WERI-Rb-1 (cell line): ENCODE results near the gene CST11.

Source experiments
- DNase-seq: peaks from one replicate; pipeline ENCODE4 v3.0.0-alpha.2; 2020
- H3K27ac ChIP-seq: fragments of 250-450 bp; sonication (Bioruptor Pico); 2 replicates; pipeline ENCODE4 v1.5.1; 2020; ENCODE audit warnings: mild to moderate bottlenecking, moderate library complexity
- H3K27me3 ChIP-seq: fragments of 250-450 bp; sonication (Bioruptor Pico); 2 replicates; pipeline ENCODE4 v1.5.1; 2021; ENCODE audit warnings: mild to moderate bottlenecking, low read depth, moderate library complexity; ENCODE audit not compliant: insufficient read depth, severe bottlenecking
- H3K36me3 ChIP-seq: fragments of 250-450 bp; sonication (Bioruptor Pico); 2 replicates; pipeline ENCODE4 v1.5.1; 2020; ENCODE audit warnings: mild to moderate bottlenecking, moderate library complexity
- H3K4me3 ChIP-seq: 2 replicates; pipeline ENCODE4 v1.5.1; 2011; ENCODE audit warnings: low read depth, mild to moderate bottlenecking, control low read depth, low read length
- H3K9me3 ChIP-seq: fragments of 250-450 bp; sonication (Bioruptor Pico); 2 replicates; pipeline ENCODE4 v1.5.1; 2021; ENCODE audit warnings: mild to moderate bottlenecking, moderate library complexity; ENCODE audit not compliant: severe bottlenecking
- TF ChIP-seq, protein P1 (sequence below): IDR thresholded peaks from 2 replicates; pipeline ENCODE4 v1.5.1; 2011; ENCODE audit warnings: low read depth, mild to moderate bottlenecking, control low read depth, inconsistent platforms, low read length

The CST11 gene

DNA sequence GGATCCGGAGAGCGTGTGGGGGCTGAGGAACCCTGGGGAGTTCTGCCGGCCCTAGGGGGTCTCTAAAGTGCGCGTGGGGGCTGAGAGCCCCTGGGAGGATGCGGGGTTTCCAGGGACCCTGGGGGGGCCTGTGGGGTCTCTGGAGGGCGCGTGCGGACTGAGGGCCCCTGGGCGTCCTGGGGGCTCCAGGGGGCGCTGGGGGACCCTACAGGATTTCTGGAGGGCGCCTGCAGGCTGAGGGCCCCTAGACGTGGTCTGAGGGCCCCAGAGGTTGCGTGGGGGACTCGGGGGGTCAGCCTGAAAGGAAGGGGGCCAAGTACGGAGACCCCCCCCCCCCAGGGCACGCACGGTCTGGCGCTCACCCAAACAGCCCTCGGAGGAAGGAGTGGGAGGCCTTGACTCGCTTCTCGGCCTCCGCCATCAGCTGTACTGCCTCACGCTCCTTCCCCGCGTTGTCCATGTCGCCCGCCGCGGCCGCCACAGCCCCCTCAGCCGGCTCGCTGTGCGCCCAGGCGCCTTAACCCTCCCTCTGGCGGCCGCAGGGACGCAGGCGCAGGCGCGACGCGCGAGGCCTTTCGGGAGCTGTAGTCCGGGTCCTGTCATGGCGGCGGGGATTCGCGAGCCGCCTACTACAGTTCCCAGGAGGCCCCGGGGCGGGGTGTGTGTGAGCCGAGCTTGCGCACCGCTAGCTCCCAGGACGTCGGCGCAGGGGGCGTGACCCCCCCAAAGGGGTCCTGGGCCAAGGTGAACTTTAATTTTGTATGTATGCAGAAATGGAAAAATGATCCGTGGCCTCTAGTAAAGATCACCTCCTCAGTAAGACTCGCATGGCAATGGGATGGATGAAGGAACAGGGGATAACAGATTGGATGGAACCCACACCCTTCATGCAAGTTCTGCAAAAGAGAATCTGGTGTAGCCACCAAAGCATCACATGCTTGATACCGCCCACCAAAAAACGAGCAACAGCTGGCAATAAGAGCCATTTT lies 31.4 kb downstream of the CST11 start, which contains the start of gene NAPB:
TSS of gene NAPB (minus strand) at position 546 of the 989 bp plus-strand sequence. CDS start at position 460, 86 bp downstream.
- Histone ChIP-seq H3K27me3 (no peaks in the 10 kb centered on the region), H3K4me3 (peak within 1 kb of the TSS; percentile 83), H3K27ac (peak within 1 kb of the TSS; percentile 86), H3K9me3 (no peaks in the 10 kb centered on the region), H3K36me3 (no peaks in the 10 kb centered on the region)
- DNase-seq, result peak; percentile 95
- TF ChIP-seq, protein P1, sequence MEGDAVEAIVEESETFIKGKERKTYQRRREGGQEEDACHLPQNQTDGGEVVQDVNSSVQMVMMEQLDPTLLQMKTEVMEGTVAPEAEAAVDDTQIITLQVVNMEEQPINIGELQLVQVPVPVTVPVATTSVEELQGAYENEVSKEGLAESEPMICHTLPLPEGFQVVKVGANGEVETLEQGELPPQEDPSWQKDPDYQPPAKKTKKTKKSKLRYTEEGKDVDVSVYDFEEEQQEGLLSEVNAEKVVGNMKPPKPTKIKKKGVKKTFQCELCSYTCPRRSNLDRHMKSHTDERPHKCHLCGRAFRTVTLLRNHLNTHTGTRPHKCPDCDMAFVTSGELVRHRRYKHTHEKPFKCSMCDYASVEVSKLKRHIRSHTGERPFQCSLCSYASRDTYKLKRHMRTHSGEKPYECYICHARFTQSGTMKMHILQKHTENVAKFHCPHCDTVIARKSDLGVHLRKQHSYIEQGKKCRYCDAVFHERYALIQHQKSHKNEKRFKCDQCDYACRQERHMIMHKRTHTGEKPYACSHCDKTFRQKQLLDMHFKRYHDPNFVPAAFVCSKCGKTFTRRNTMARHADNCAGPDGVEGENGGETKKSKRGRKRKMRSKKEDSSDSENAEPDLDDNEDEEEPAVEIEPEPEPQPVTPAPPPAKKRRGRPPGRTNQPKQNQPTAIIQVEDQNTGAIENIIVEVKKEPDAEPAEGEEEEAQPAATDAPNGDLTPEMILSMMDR, result peak; percentile 45

DNA sequence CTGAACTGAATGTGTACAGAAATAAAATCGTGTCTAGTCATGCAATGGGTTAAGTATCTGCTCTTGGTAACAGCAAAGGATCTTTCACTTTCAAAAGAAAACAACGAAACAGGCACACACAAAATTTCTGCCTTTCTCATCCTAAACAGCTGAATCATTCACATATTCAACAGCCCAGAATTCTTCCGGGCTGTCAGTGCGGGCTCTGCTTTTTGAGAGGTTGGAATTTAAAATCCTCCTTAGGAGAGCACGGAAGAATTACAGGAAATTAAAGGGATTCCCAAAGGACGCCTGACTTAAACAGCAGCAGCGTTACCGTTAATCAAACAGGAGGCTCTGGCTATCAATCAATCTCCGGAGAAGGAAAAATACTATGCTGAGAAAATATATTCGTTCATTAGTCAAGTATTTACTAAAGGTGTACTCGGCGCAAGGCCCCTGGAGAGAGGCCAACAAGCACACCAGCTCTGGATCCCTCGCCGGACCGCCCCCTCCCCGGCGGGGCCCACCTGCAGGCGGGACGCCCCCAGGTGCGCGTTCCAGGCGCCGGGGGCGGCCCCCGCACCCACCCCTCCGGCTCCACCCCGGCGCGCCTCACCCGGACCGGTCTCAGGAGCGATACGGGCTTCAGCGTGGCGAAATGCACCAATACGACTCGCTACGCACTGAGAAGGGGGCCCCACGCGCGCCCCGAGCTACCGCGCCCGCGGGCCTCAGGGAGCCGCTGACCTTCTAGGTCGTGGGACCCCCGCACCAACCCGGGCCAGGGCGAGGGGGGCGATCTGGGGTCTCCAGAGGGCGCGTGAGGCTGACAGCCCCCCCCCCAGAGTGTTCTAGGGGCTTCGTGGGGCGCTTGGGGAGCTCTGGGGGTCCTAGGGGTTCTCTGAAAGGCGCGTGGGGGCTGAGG lies 32.4 kb downstream of the CST11 start:
- DNase-seq, result no peak
- Histone ChIP-seq H3K36me3 (peaks cover 4% of the 10 kb centered on the region), H3K9me3 (no peaks in the 10 kb centered on the region), H3K27ac (peak overlapping the region; percentile 86), H3K4me3 (peak overlapping the region; percentile 83), H3K27me3 (no peaks in the 10 kb centered on the region)
- TF ChIP-seq, protein P1, result no peak

DNA sequence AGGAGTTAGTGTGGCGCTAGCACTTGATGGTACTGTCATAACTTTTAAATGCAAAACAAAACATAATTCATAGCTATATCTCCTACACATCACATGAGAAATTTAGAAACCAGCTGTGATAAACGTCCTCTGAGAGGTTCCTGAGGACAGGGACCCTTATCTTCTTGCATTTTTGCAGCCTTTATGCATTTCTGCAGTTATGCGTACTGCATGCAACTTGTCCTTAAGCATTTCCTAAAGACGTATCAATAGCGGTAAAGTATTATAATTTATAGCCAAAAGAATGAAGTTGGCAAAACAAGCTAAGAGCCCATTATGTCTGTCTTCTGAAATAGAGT lies 33.0 kb downstream of the CST11 start:
- no peak for DNase-seq
- Histone ChIP-seq H3K9me3 (no peaks in the 10 kb centered on the region), H3K27ac (peak overlapping the region; percentile 86), H3K36me3 (peaks cover 4% of the 10 kb centered on the region), H3K27me3 (no peaks in the 10 kb centered on the region), H3K4me3 (peak overlapping the region; percentile 83)
- TF ChIP-seq, protein P1, result no peak

DNA sequence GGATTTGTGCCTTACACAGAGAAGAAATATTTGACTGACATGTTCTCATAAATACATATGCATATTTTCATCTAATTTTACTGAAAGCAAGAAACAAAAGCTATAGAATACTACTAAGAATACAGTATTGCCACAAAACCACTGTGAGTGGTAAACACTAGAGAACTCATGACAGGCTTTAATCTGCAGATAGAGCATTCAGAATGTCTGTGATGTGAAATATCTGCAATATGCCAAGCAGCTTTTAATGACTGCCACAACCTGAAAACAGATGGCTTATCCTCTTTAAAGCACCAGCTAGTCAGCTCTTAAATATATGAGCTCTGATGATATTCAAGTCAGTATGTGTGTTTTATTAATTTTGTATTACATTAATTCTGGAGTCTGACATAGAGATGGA lies 34.8 kb downstream of the CST11 start:
- DNase-seq, result no peak
- Histone ChIP-seq H3K9me3 (no peaks in the 10 kb centered on the region), H3K4me3 (peak overlapping the region; percentile 21), H3K27ac (peak overlapping the region; percentile 86), H3K36me3 (peaks cover 7% of the 10 kb centered on the region), H3K27me3 (no peaks in the 10 kb centered on the region)
- TF ChIP-seq, protein P1, result no peak

DNA sequence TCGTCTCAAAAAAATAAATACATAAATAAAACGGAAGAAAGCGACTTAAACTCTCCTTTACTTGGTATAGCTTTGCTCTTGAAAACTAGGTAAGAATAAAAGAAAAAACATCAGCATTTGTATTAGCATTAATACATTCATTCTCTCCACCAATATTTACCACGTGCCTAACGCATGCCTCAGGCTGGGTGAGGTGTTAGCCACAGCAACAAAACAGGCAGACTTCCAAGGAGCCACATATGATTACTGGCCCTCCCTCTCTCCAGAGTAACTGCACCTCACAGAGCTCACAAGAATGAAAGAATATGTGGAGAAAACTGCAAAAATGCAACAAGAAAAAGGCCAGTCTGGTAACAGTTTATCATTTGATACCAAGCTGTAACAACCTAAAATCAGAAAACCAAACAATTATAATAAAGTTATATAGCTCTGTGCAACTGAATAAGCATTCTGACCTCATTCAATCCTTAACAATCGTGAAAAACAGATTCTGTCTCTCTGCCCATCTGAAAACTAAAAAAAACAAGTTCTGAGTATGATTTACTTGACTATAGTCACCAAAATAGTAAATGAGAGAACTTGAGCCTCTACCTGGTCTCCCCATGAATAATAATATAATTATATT lies 36.6 kb downstream of the CST11 start:
- Histone ChIP-seq H3K27ac (peak overlapping the region; percentile 86), H3K36me3 (peaks cover 10% of the 10 kb centered on the region), H3K27me3 (no peaks in the 10 kb centered on the region), H3K4me3 (no peak overlapping the region), H3K9me3 (no peaks in the 10 kb centered on the region)
- no peak for DNase-seq
- TF ChIP-seq, protein P1, result no peak
